ENCODE measurements around the gene NEK10.

GRCh38 chr3:27317096-27317495 lies 52.1 kb downstream of the NEK10 start:
- TF ChIP-seq CTCF (conservative IDR thresholded peaks at IDR 0.05; ENCODE audit: low read length) = no peak
- TF ChIP-seq EZH2phosphoT487 (IDR thresholded peaks at IDR 0.05; ENCODE audit: borderline replicate concordance) = no peak

Data from Loucy (cell line).